Measurements from ENCODE around the gene C6orf89.

C6orf89 gene

GRCh38 chr6:36851626-36852025 lies 34.1 kb upstream of the C6orf89 start:
- no peak for DNase-seq
- TF ChIP-seq, protein P1, sequence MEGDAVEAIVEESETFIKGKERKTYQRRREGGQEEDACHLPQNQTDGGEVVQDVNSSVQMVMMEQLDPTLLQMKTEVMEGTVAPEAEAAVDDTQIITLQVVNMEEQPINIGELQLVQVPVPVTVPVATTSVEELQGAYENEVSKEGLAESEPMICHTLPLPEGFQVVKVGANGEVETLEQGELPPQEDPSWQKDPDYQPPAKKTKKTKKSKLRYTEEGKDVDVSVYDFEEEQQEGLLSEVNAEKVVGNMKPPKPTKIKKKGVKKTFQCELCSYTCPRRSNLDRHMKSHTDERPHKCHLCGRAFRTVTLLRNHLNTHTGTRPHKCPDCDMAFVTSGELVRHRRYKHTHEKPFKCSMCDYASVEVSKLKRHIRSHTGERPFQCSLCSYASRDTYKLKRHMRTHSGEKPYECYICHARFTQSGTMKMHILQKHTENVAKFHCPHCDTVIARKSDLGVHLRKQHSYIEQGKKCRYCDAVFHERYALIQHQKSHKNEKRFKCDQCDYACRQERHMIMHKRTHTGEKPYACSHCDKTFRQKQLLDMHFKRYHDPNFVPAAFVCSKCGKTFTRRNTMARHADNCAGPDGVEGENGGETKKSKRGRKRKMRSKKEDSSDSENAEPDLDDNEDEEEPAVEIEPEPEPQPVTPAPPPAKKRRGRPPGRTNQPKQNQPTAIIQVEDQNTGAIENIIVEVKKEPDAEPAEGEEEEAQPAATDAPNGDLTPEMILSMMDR (IDR thresholded peaks at IDR 0.05; ENCODE audit: low read depth, low read length, missing control alignments) = no peak
- Histone ChIP-seq H3K27ac (no peak overlapping the region), H3K27me3 (replicated peaks) (no peaks in the 10 kb centered on the region), H3K4me3 (ENCODE audit: low read depth, low read length) (no peak overlapping the region), H3K36me3 (replicated peaks) (peaks cover 4% of the 10 kb centered on the region)
- in situ Hi-C loops (cut with HindIII; ENCODE audit: low pct_ligation_motif_present, low sequenced_read_pairs) = no loop called here

- peak; percentile 83 for DNase-seq
- in situ Hi-C loops (cut with HindIII; ENCODE audit: low pct_ligation_motif_present, low sequenced_read_pairs) = no loop called here
- TF ChIP-seq, protein P1 (IDR thresholded peaks at IDR 0.05; ENCODE audit: low read depth, low read length, missing control alignments) = peak; percentile 47
- Histone ChIP-seq H3K36me3 (replicated peaks) (peaks cover 4% of the 10 kb centered on the region), H3K4me3 (ENCODE audit: low read depth, low read length) (no peak overlapping the region), H3K27me3 (replicated peaks) (no peaks in the 10 kb centered on the region), H3K27ac (peak overlapping the region; percentile 81)
Measured at GRCh38 chr6:36852481-36853147, 33.1 kb upstream of the C6orf89 start.

- H3K36me3 ChIP-seq (replicated peaks) = peaks cover 4% of the 10 kb centered on the region
- TF ChIP-seq, protein P1 (IDR thresholded peaks at IDR 0.05; ENCODE audit: low read depth, low read length, missing control alignments) = no peak
- H3K27ac ChIP-seq = peak overlapping the region; percentile 81
- in situ Hi-C loops (cut with HindIII; ENCODE audit: low pct_ligation_motif_present, low sequenced_read_pairs) = no loop called here
- peak; percentile 69 for DNase-seq
- no peaks in the 10 kb centered on the region for H3K27me3 ChIP-seq (replicated peaks)
- no peak overlapping the region for H3K4me3 ChIP-seq (ENCODE audit: low read depth, low read length)
Measured at GRCh38 chr6:36853325-36853724, 32.4 kb upstream of the C6orf89 start.

GRCh38 chr6:36855750-36856149 lies 30.0 kb upstream of the C6orf89 start:
- TF ChIP-seq, protein P1 (IDR thresholded peaks at IDR 0.05; ENCODE audit: low read depth, low read length, missing control alignments) = no peak
- Histone ChIP-seq H3K4me3 (ENCODE audit: low read depth, low read length) (no peak overlapping the region), H3K36me3 (replicated peaks) (peaks cover 4% of the 10 kb centered on the region), H3K27me3 (replicated peaks) (no peaks in the 10 kb centered on the region), H3K27ac (peak overlapping the region; percentile 11)
- DNase-seq = peak; percentile 63
- in situ Hi-C loops (cut with HindIII; ENCODE audit: low pct_ligation_motif_present, low sequenced_read_pairs) = no loop called here

GRCh38 chr6:36856277-36856676 lies 29.5 kb upstream of the C6orf89 start:
- TF ChIP-seq, protein P1 (IDR thresholded peaks at IDR 0.05; ENCODE audit: low read depth, low read length, missing control alignments) = no peak
- Histone ChIP-seq H3K36me3 (replicated peaks) (peaks cover 4% of the 10 kb centered on the region), H3K27ac (peak overlapping the region; percentile 11), H3K4me3 (ENCODE audit: low read depth, low read length) (no peak overlapping the region), H3K27me3 (replicated peaks) (no peaks in the 10 kb centered on the region)
- in situ Hi-C loops (cut with HindIII; ENCODE audit: low pct_ligation_motif_present, low sequenced_read_pairs) = no loop called here
- no peak for DNase-seq

DNA sequence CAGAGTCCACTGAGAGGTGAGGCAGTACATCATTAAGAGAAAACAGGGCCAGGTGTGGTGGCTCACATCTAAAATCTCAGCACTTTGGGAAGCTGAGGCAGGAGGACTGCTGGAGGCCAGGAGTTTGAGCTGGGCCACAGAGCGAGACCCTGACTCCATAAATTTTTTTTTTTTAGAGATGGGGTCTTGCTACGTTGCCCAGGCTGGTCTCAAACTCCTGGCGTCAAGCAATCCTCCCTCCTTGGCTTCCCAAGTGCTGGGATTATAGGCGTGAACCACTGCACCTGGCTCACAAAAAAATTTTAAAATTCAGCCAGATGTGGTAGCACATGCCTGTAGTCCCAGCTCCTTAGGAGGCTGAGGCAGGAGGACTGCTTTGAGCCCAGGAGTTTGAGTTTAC lies 28.4 kb upstream of the C6orf89 start:
- Histone ChIP-seq H3K4me3 (ENCODE audit: low read depth, low read length) (no peak overlapping the region), H3K36me3 (replicated peaks) (peaks cover 4% of the 10 kb centered on the region), H3K27me3 (replicated peaks) (no peaks in the 10 kb centered on the region), H3K27ac (no peak overlapping the region)
- in situ Hi-C loops (cut with HindIII; ENCODE audit: low pct_ligation_motif_present, low sequenced_read_pairs) = no loop called here
- TF ChIP-seq, protein P1 (IDR thresholded peaks at IDR 0.05; ENCODE audit: low read depth, low read length, missing control alignments) = no peak
- DNase-seq = no peak

Measured in brain microvascular endothelial cell (primary cell).